Measurements from ENCODE around the gene DYNLT1. TPM values are rescaled to one million over a fixed set of nuclear protein-coding genes. Genes with fewer than 3 reads are reported as not detected.
"Not testable (repeated sequence)": the region's sequence is repeated elsewhere in the genome, so short reads cannot be mapped to it uniquely, and the experiment has no call there.

Gene DYNLT1
- 97.8 and 129 TPM in 2 replicates for total RNA-seq

DNA sequence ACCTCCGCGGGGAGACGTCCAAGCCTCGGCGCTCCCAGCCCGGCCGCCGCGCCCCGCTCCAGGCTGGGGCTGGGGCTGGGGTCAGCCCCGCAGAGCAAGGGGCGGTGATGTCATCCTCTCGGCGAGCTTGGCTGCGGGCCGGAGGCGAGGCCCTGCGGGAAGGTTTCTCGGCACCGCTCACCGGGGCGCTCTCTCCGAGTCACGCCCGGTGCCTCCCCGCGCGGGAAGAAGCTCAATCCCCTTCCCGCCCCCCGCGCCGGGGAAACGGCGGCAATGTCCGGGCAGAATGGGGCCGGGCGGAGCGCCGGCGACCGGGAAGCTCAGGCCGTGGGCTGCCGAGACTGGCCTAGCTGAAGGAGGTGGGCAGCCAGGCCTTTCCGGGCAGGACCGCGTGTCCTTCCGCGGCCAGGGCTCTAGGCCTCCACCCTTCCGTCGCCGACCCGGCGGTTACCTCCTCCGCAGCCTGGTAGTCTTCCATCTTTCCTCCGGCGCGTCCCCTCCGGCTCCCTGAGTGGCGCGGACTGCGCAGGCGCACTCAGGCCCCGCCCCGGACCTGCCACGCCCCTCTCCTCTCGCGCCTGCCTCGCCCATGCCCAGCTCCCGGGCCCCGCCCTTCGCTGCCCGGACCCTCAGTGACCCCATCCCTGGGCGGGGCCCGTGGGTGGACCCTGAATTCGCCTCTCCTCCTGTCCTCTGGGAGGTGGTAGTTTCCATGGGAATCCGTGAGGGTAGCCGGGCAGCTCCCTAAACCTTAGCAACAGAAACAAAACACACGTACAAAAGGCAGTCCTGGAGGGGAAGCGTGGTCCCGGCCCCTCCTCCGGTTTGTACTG is at the start of gene DYNLT1:
Gene DYNLT1 (minus strand): TSS at position 513 of the 833 bp plus-strand sequence. CDS start 35 bp downstream, at position 478.
- DNase-seq (ENCODE audit: low read depth, low spot score): peak; percentile 56

DNA sequence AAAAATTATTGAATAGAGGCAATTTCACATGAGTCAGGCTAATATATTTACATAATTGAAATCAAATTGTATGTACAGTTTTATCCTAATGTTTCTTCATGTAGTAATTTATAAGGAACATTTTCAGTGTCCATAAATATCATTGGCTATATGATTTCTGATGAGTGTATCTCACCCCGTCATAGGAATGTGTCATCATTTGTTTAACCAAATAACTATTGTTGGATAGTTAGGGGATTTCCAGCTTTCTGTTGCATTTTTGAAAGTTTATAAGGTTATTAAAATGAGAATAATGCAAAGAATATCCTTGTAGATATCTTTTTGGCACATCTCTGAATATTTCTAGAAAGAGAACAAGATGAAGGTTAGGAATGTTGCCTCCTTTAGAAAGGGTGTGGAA is 44.3 kb upstream of the DYNLT1 start:
- DNase-seq (ENCODE audit: low read depth, low spot score): no peak

DNA sequence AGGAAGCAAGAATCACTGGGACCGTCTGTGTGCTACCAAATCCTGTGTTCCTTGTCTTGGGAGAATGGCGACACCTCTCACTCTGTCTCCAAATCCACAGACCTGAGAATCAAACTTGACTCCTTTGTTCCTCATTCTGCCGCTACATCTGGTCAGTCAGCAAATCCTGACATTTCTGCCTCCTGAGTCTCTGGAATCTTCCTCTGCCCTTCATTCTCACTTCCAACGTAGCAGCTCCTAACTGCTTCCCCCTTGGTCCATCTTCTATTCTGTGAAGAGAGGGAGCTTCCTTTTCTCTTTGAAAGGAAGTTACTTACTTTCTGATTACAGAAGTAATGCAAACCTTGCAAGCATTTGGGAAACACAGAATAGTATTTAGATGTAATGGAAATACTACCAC is 43.0 kb upstream of the DYNLT1 start:
- DNase-seq (ENCODE audit: low read depth, low spot score): no peak

DNA sequence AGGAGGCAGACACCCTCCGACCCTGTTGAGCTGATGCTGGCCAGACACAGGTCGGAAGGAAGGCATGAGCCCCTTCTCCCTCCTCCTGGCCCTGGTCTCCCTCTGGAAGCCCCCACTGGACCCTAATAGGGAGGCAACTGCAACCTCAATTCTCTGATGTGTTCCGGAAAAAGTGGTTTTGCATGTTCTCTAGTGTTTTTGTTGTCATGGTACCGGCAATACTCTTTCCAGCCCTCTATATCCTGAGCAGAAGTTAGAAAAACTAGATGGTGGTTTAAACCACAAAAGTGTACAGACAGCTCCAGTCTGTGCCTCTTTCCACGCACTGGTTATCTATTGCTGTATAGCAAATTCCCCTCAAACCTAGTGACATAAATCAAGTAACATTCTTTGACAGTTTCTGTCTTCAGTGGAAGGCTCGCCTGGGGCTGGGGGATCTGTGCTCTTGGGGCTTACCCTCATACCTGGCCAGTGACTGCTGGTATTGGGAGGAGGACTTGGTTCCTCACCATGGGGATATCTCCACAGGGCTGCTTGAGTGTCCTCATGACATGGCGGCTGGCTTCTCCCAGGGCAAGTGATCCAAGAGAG is 42.3 kb upstream of the DYNLT1 start:
- no peak for DNase-seq (ENCODE audit: low read depth, low spot score)

DNA sequence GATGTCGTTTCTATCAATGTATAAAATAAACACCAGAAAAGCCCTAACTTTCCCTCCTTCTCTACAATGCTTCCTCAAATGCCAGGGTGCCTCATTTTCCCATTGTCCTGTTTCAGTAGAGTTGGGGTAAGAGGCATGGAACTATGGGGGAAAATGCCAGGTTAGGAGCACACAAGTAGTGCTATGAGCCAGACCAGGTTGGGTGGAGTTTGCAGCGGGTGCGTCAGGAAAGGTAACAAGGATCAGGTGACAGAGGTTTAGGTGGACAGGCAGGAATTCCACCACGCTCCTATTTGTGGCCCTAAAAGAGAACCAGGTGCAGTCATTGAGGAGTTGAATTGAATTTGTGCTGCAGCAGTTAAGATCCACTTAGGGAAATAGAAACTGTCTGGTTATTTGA is 41.8 kb upstream of the DYNLT1 start:
- DNase-seq (ENCODE audit: low read depth, low spot score): no peak

DNA sequence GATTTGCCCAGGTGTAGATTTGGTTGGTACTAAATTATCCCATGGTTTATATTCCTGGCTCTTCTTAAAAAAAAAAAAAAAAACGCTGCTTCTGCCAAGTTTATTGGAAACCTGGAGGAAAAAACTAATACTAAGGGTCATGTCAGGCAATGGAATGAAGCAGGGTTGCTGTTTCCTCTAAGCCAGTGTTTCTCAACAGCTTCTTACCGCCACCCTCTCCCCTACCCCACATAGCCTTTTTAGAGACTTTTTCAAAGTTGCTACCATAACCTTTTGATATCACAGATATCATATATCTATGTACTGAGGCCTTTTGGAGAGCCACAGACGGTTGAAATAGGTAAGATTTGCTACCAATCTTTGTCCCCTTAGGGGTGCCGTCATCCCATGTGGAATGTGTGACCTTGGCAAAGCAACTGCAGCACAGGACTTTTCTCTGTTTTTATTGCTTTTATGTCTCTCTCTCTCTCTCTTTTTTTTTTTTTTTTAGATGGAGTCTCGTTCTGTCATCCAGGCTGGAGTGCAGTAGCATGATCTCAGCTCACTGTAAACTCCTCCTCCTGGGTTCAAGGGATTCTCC is 40.3 kb upstream of the DYNLT1 start:
- DNase-seq (ENCODE audit: low read depth, low spot score): no peak

DNA sequence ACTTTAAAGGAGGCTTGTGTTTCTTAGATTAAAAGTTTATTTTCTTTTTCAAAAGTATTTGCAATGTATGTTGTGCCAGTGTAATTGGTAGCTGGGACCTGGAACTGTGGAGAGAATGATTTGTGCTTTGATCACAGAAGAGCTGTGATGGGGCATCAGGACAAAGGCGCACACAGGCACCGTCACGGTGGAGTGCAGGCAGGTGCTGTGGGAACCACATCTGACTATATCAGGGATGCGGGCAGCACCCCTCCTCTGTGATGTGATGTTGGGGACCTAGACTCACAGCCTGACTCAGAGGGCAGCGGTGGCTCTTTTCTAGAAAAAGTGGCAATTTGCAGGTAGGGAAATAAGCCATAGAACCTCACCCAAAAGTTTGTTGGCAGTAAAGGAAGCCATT is 39.8 kb upstream of the DYNLT1 start:
- no peak for DNase-seq (ENCODE audit: low read depth, low spot score)

DNA sequence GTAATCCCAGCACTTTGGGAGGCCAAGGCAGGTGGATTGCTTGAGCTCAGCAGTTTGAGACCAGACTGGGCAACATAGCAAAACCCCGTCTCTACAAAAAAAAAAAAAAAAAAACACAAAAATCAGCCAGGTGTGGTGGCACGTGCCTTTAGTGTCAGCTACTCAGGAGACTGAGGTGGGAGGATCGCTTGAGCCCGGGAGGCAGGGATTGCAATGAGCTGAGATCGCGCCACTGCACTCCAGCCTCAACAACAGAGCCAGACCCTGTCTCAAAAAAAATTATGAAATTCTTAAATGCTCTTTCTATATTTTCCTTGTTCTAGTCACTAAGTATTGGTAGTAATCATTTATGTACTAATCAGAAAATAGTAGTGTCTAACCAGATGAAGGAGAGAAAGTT is 35.9 kb upstream of the DYNLT1 start:
- DNase-seq (ENCODE audit: low read depth, low spot score): no peak

DNA sequence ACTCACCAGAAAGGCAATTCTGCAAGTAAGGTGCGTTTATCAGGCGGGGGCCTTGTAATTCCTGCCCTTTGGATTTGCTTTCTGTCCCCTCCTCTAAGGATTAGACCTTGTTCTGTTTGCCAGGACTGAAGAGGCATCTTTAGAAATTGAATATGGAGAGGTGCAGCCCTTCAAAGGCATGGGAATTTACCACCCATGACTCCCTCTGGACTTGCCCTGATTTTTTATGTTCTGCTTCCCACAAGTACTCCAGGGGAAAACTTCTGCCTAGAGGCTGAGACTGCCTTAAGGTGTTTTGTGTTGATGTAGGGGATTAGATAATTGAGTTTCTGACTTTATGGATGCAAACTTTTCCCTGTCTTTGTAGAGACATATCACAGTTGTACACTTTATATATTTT is 35.5 kb upstream of the DYNLT1 start:
- no peak for DNase-seq (ENCODE audit: low read depth, low spot score)

DNA sequence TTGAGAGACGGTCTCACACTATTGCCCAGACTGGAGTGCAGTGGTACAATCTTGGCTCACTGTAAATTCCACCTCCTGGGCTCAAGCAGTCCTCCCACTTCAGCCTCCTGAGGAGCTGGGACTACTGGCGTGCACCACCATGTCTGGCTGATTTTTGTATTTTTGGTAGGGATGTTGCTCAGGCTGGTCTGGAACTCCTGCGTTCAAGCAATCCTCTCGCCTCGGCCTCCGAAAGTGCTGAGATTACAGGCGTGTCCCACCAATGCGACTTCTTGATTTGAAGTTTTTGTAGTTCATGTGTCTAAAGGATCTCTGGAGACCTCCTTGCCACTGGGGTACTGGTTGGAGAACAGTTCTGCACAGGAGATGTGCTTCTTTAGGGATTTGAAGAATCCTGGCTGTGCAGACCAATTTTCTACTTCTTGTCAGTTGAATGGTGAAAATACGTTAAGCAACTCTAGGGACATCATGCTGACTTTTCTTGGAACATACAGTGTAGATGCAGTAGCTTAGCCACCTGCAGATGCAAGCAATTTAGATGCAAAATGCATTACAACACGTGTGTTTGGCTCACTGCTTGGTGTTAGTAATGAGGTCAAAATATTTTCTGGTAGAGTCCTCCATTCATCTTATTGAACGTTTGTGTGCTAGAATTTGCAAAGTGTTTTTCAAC is 33.5 kb upstream of the DYNLT1 start:
- no peak for DNase-seq (ENCODE audit: low read depth, low spot score)

DNA sequence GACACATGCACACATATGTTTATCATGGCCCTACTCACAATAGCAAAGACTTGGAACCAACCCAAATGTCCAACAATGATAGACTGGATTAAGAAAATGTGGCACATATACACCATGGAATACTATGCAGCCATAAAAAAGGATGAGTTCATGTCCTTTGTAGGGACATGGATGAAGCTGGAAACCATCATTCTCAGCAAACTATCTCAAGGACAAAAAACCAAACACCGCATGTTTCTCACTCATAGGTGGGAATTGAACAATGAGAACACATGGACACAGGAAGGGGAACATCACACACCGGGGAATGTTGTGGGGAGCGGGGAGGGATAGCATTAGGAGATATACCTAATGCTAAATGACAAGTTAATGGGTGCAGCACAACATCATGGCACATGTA is 32.6 kb upstream of the DYNLT1 start:
- not testable (repeated sequence) for DNase-seq (ENCODE audit: low read depth, low spot score)

DNA sequence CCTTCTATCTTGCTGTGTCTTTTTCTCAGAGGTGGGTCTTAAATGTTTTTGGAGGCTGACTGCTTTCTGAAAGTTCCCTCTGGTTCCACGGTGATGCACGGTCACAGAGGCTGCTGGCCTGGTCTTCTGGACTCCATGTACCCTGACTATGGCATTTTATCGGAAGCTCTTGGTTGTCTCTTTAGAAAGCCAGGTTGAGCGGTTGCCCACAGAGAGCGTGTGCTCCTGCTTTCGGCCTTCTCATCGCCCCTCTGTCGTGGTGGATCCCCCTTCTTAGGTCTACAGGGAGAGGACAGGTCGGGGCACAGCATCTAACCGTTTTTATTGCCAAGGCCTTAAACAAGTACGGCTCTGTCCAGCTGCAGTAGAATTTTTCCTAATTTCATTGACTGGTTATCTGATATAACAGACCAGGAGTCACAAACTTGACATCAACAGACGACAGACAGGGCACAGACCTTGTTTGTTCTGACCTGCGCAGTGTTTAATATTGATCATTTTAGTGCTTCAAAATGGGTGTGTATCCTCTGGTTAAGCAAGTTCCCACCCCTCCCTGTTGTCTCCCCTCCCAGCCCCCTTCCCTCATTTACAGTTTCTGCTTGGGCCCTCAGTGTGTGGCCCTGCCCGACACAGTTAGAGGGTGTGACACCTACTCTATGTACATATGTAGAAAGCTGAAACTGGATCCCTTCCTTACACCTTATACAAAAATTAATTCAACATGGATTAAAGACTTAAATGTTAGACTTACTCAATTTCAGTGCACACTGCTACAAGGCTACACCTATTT is 30.0 kb upstream of the DYNLT1 start:
- no peak for DNase-seq (ENCODE audit: low read depth, low spot score)

DNA sequence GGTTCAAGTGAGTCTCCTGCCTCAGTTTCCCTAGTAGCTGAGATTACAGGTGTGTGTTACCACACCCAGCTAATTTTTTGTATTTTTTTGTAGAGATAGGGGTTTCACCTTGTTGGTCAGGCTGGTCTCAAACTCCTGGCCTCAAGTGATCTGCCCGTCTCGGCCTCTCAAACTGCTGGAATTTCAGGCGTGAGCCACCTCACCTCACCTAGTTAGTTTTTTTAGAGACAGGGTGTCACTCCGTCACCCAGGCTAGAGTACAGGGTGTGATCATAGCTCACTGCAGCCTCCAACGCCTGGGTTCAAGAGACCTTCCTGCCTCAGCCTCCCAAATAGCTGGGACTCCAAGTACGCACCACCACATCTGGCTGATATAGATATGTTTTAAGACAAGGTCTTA is 28.2 kb upstream of the DYNLT1 start:
- DNase-seq (ENCODE audit: low read depth, low spot score): no peak

DNA sequence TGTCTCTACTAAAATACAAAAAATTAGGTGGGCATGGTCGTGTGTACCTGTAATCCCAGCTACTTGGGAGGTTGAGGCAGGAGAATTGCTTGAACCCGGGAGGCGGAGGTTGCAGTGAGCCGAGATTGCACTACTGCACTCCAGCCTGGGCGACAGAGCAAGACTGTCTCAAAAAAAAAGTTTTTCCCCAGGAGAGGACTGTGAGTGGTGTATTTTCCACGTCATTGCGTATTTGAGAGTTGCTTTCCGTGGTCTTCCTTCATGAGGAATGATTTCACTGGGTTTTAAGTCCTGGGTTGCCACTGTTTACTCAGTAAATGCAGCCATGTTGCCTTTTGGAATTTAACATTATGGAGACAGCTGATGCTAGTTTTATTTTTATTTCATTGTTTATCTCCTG is 27.6 kb upstream of the DYNLT1 start:
- not testable (repeated sequence) for DNase-seq (ENCODE audit: low read depth, low spot score)

DNA sequence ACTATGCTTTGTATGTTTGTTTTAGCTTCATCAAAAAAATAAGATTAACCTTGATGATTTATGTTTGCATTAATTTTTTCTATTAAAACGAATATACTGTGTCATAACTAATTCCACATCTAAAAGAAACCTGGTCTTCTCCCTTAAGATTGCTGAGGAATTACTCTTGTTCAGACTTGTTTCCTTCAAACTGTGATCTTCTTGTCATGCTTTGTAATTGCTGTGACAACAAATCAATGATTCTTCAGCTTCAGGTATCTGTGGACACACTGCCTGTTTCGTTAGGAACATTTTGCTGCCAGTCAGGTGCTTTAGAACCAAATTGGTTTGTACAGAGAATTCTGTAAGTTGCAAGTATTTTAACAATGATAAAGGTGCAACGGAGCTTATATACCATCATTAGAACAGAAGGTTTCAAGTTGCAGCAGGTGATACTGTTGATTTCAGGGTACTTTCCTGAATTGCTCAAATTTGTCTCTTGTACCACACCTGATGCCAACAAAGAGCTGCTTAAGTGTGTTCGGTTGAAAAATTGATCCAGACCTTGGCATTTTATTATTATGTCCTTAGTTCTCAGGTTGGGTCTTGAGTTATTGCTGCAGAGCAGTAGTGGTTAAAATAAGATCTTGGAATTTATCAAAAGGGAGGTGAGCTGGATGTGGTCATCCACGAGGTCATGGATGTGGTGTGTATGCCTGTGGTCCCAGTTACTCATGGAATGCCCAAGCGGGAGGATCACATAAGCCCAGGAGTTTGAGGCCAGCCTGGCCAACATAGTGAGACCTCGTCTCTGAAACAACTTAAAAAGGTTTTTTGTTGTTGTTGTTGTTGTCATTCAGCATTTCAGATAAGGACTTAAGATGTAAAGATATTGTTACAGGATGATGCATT is 24.8 kb upstream of the DYNLT1 start:
- DNase-seq (ENCODE audit: low read depth, low spot score): no peak

DNA sequence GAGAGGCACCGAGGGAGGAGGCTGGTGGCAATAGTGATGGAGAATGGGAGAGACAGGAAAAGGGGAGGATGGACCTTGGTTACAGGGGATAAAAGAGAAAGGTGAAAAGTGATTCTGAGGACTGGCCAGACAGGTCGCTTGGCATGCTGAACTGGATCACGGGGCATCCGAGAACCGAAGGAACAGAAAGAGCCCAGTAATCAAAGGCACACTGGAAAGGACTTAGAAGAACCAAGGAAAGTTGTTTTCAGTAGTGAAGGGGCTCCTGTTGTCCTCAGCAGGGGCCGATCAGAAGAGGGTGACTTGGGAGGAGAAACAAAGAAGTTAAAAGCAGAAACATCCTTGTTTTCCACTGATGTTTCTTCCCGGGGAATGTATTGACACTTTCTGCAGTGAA is 24.2 kb upstream of the DYNLT1 start:
- DNase-seq (ENCODE audit: low read depth, low spot score): no peak

DNA sequence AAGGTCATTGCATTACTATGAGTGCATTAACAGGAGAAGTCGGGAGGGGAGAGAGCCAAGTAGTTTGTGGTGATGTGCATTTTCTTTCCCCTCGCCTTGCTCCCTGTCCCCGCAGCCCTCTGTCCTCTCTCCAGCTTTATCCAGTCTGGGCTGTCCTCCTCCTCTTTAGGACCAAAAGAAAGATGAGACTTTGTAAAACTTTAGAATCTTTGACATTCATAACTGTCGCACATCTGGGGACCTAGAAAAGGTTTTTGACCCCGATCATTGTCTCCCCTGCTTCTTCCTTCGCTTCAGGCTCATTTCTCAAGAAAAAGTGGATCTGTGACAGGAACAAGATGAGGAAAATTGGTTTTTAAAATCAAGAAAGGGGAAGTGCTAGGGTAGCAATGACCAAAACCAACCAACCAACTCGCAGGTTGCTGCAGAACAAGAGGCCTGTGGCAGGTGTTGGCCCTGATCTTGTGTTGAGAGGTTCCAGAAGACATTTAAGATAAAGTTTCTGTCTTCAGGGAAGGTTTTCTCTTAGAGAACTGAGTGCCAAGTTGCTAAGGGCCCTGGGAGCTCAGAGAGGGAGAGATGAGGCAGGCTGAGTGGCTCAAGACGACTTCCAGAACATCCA is 22.9 kb upstream of the DYNLT1 start:
- DNase-seq (ENCODE audit: low read depth, low spot score): no peak

DNA sequence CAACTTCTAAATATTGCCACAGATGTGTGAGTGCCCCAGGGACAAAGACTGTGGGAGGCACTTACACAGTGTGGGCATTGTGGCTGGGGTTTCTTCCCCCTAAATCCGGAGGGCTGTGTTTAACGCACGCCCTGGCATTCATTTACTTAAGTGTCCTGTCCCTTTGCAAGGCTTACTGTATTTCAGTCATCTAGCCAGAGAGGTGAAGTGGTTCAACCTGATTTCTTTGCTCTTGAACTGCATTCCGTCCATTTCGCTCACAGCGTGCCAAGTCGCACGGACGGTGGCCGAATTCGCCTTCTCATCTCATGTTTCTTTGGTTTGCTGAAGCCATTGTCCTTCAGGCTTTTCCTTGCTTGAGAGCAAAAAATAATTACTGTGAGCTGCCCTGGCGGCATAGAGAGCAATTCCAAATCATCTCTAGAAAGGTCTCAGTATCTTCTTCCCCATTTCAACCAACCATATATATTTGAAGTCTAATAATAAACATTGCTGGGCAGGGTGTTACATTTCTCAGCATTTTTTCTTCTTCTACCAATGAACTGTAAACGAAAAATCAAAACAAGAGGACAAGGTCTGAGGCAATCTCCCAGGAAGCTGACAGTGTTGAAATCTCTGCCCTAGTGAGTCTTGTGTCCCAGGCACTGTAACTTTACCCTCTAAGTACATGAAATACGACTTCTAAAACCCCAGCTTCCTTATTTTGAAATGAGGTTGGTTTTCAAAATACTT is 22.3 kb upstream of the DYNLT1 start:
- no peak for DNase-seq (ENCODE audit: low read depth, low spot score)

DNA sequence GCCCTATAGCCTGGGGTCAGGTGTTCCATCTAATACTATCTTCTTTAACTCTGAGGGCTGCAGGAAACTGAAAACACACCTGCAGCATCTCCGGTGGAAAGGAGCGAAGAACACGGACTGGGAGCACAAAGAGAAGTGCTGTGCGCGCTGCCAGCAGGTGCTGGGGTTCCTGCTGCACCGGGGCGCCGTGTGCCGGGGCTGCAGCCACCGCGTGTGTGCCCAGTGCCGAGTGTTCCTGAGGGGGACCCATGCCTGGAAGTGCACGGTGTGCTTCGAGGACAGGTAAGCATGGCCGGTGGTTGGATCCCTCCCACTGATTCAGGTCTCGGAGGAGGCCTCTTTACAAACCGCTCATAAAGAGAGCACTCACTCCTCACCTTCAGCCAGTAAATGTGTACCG is 20.8 kb upstream of the DYNLT1 start:
- no peak for DNase-seq (ENCODE audit: low read depth, low spot score)
